Measurements from ENCODE around the gene SPDYE5.
"Not testable (repeated sequence)": the region's sequence is repeated elsewhere in the genome, so short reads cannot be mapped to it uniquely, and the experiment has no call there.

SPDYE5 gene

GRCh38 chr7:75492020-75492419 lies at the start of gene SPDYE5:
SPDYE5 (plus strand) TSS chr7:75492320; CDS start chr7:75494048, 1,728 bp downstream.
- not testable (repeated sequence) for DNase-seq, ATAC-seq

GRCh38 chr7:75442465-75443111 lies 49.5 kb upstream of the SPDYE5 start:
- peak; percentile 99 for ATAC-seq
- peak; percentile 19 for DNase-seq

- DNase-seq, ATAC-seq: not testable (repeated sequence)
Measured at GRCh38 chr7:75449946-75450345, 42.2 kb upstream of the SPDYE5 start.

GRCh38 chr7:75452494-75452955 lies 39.6 kb upstream of the SPDYE5 start:
- DNase-seq = not testable (repeated sequence)
- ATAC-seq = peak; percentile 83

GRCh38 chr7:75456403-75456802 lies 35.7 kb upstream of the SPDYE5 start:
- DNase-seq, ATAC-seq: not testable (repeated sequence)

- ATAC-seq, DNase-seq: not testable (repeated sequence)
Measured at GRCh38 chr7:75458034-75458433, 34.1 kb upstream of the SPDYE5 start.

- not testable (repeated sequence) for DNase-seq, ATAC-seq
Measured at GRCh38 chr7:75460541-75460940, 31.6 kb upstream of the SPDYE5 start.

- ATAC-seq, DNase-seq: not testable (repeated sequence)
Measured at GRCh38 chr7:75470166-75470565, 22.0 kb upstream of the SPDYE5 start.

- not testable (repeated sequence) for DNase-seq, ATAC-seq
Measured at GRCh38 chr7:75477457-75477856, 14.7 kb upstream of the SPDYE5 start.

- ATAC-seq, DNase-seq: not testable (repeated sequence)
Measured at GRCh38 chr7:75480313-75480712, 11.8 kb upstream of the SPDYE5 start.

GRCh38 chr7:75485355-75485978 lies 6.7 kb upstream of the SPDYE5 start:
- DNase-seq = peak; percentile 12
- not testable (repeated sequence) for ATAC-seq

- DNase-seq (peak; percentile 91), ATAC-seq (peak; percentile 100)
Measured at GRCh38 chr7:75485979-75486643, 6.0 kb upstream of the SPDYE5 start, which contains the start of gene POM121C. POM121C (minus strand) TSS chr7:75486299; CDS start chr7:75441496, 44,803 bp downstream.

GRCh38 chr7:75509033-75509432 lies 16.9 kb downstream of the SPDYE5 start:
- not testable (repeated sequence) for DNase-seq, ATAC-seq

- ATAC-seq, DNase-seq: not testable (repeated sequence)
Measured at GRCh38 chr7:75518842-75519241, 26.7 kb downstream of the SPDYE5 start.

- DNase-seq, ATAC-seq: not testable (repeated sequence)
Measured at GRCh38 chr7:75521727-75522126, 29.6 kb downstream of the SPDYE5 start.

- DNase-seq = peak; percentile 21
- ATAC-seq = not testable (repeated sequence)
Measured at GRCh38 chr7:75527224-75527722, 35.2 kb downstream of the SPDYE5 start.

- no peak for ATAC-seq
- DNase-seq = no peak
Measured at GRCh38 chr7:75531359-75531821, 39.3 kb downstream of the SPDYE5 start.

- DNase-seq (no peak), ATAC-seq (no peak)
Measured at GRCh38 chr7:75532639-75533038, 40.5 kb downstream of the SPDYE5 start.

- ATAC-seq (no peak), DNase-seq (no peak)
Measured at GRCh38 chr7:75533926-75534325, 41.8 kb downstream of the SPDYE5 start.

GRCh38 chr7:75534727-75535307 lies 42.7 kb downstream of the SPDYE5 start:
- ATAC-seq = peak; percentile 25
- DNase-seq = no peak

- ATAC-seq (no peak), DNase-seq (no peak)
Measured at GRCh38 chr7:75536491-75536890, 44.4 kb downstream of the SPDYE5 start.
